HG02759 (cell line): ENCODE results near the gene GHR.
A peak's percentile ranks its signal among the peaks of the same experiment; 100 is the strongest.

ENCODE experiments used
- ATAC-seq: cut with Tn5 transposase; IDR thresholded peaks from one replicate; pipeline ENCODE4 v1.9.1; 2021; ENCODE audit warnings: mild to moderate bottlenecking, moderate library complexity; ENCODE audit not compliant: unreplicated experiment

GHR gene

DNA sequence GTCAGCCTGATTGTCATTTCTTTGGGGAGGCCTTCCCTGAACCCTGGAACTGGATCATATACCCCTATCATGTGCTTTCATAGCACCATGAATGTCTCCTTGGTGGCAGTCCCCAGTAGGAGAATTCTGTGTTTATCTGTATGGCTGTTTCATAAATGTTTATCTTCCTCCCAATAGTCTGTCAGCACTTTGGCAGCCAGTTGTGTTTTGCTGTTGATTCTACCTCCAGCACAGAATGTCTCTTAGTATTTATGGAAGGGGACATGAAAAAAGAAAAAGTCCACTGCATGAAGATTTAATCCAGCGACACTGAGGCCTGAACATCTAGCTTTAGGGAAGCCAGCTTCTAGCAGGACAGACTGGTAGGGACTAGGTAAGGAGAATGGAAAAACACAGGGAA is 38.3 kb downstream of the GHR start:
- ATAC-seq = no peak

DNA sequence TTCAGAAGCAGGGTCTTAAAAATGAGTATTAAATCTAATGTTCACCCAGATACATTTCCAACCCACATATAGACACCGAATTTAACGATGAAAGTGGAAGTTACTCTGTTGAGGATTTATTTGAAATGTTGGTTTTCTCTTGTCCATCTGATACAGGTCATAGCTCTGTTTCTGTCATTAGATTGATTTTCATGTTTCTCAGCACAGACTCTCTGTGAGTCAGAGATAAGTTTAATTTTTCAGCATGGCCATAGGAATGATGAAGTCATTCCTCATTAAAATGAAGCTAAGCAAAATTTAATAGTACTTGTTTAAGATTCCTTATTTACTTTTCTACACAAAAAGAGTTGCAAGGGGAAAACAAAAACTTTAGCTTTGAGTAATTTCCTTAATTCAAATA is 38.8 kb downstream of the GHR start:
- no peak for ATAC-seq

DNA sequence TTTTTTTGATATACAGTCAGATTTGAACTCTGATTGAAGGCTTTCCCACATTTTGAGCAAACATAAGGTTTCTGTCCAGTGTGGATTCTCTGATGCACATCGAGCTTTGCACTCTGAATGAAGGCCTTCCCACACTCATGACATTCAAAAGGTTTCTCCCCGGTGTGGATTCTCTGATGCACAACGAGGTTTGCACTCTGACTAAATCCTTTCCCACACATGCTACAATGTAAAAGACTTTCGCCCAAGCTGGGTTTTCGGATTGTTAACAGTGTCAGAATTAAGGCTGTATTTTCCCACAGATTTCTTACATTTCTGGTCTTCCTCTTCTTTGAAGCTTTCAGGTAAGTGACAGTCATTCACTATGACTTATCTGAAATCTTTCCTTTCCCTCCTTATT is 44.3 kb downstream of the GHR start:
- ATAC-seq = no peak

DNA sequence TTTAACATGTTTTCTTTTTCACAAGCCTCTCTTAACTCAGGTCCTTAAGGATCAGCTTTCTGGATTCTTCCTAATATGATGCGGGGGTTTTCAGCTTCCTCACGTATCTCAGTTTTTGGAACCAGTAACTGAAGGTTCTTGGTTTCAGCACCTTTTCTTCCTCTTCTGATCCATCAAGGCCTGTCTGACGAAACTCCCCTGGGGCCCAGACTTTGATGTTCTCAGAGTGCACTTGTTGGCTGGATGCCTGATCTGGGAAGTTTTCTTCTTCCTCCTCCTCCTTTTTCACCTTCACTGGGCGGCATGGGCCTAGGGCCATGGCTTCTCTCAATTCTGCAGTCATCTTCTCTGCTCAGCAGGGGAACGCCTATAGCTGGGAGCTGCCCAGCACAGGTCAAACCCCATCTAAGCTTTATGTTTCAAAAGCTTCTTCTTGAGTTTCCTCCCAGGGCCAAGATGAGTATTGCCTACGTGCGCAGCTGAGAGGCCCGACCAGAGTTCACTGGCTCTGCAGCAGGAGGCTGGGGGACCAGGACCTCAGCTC is 44.8 kb downstream of the GHR start:
- ATAC-seq = no peak

DNA sequence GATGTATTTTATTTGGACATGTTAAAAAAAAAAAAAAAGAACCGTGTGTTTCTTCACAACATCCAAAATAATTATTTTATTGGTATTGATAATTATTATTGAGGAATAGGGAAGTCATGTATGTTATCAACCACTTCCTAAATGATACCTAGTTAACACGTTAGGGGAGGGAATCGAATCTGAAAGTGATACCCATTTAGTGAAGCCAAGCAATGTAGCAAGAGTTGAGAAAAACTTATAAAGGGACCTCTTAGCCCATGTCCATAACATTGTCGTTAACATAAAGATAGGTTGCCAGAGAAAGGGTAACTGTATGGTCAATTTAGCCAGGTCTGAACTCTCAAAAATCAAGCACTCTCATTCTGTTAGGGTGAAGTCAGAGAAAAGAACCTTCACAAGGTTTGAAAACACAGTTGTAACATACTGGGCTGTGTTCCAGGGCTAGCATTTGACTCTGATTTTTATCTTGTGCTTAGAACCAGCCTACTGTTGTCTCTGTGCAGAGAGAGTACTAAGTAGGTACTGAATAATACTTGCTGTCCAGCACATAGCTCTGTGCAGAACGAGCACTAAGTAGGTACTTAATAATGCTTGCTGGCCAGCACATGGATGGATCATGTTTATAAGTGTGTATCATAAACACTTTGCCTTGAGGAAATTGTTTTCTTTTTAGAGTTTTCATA is 60.4 kb downstream of the GHR start:
- peak; percentile 68 for ATAC-seq

DNA sequence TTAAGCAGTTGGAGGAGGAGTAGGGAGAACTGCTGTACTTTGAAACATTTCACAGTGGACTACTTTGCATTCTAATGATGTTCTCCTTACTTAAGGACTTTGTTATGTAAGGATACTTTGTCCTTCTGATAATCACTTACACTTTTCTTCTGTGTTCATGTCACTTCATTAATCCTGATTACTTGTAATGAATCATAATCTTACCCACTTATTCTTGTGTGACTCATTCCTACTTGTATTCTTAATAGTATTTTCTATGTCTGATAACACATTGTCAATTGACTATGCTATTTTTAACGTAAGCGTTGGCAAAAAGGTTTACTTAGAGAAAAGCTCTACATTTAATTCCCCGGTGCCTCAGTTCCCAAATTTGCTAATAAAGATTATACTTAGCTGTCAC is 63.8 kb downstream of the GHR start:
- ATAC-seq = no peak

DNA sequence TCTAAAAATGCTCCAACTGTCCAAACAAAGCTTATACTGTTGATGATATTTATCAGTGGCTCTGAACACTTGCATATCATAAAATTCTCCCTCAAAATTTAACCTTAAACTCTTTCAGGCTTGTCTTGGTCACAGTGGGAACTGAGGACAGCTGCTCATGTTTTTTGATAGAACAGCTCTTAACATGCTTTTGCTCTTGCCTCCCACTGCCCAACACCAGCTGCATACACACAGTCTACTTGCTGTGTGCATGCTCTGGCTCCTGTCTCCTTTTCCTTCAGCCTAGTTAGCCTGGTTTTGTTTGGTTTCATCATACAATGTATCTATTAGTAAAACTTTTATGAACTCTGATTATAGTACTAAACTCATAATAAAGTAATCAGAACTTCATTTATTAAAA is 64.6 kb downstream of the GHR start:
- no peak for ATAC-seq

DNA sequence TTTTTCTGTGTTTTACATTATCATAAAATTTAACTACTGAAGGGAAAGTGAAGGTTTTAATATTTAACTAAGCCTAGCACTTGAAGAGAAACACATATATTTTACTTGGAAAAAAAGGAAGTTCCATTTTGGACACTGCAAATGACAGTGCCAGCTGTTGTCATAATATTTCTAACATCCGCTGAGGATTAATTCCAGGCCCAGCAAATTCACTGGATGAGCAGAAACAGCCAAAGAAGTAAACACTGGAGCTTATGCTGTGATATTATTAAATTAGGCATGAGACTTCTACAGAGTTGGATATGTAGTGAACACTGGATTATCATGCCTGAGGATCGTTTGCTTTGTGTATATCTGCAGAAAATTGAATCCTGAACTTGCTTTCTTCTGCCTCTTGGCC is 67.6 kb downstream of the GHR start:
- ATAC-seq = no peak

DNA sequence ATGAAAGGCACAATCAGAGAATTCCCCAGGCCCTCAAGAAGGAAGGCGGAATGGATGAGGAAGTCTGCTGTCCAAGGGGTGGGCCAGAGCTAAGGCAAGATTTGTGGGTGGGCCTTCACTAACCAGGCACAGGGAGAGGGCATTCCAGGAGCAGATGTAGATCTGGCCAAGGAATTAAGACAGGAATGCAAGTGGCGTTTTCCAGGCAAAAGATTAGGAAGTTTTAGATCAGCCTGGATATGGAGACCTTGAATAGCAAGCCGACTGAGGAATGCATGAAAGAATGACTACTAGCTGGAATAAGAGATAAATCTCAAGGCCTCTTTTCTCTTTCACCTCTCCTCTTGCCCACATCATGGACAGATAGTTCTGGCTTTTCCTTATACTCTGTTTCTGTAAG is 68.5 kb downstream of the GHR start:
- no peak for ATAC-seq

DNA sequence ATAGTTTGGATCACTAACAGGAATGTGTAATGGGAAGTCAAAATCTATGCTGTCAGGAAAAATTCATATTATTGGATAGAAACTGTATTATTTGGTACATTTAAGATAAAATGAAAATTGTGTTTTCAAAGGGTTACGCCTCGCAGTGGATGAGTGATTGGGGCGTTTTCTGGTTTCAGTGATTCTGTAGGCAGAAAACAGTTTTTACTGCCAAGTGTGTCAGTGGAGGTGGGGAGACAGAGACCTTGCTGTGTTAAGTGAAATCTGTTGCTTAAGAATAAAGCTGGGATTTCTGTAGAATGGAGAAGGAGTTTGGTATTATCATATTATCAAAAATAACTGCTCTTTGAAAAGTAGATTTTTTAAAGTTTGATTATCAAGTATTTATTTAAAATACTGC is 69.7 kb downstream of the GHR start:
- ATAC-seq = no peak

DNA sequence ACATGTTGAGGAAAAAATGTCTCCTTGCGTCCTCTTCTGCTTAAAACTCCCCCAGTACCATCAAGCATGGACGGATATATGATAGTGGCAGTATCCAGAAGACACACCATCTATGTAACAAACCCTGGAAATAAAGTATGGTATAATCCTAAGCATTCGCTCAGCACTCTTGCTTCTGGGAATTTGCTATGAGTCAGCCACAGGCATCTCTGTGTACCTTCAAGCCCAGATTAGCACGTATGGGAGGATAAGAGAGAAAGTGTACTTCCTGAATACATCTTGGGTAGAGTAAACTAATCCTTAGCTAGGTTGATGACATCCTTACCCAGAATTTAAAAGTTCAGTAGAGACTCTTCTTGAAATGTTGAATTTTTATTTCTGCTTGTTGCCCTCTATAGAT is 71.2 kb downstream of the GHR start:
- no peak for ATAC-seq

DNA sequence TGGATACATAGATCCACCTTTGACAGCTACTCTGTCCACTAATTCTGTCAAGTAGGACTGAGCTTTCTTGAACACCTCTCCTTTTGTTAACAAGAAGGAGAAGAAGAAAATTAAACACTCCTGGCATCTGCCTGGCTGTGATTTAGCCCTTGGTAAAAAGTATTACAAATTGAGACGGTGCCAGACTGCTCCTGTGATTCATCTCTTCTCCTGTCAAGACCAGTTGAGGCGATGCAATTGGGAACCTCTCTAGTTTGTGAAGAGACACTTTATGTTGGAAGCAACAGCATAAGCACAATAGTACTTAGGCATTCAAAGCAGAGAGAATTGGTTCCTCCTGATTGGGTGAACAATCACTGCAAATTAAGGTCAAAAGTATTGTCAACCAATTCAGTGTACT is 72.7 kb downstream of the GHR start:
- no peak for ATAC-seq

DNA sequence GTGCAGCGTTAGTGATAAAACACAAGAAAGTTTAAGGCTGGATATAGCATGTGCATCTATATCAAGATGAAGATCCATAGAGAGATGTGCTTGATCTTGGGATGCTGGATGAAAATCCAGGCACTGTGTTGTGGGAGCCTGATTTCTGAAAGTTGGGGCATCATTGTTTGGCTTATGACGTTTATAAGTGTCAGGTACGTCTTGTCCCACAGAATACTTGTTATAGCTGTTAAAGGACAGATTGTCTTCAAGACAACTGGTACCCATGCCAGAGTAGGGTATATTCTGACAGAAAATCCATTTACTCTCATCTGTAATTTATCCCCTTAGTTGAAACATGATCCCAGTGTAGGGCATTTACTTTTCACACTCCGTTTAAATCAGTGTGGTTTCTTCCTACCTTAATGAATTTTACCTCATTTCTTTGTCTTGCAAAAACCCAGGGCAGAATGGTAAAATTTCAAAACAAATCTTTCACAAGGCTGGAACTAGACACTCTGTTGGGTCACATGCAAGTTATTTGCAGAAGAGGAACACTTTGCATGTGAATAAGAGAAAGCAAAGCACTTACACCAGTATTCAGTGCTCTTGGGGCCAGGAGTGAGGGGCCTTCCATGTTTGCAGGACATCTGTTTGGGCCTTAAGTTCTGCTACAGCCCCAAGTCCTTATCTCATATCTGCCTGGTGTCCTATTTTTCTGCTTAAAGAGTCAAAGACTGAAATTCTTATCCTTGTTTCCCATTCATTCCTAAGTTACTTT is 73.3 kb downstream of the GHR start:
- ATAC-seq = no peak

DNA sequence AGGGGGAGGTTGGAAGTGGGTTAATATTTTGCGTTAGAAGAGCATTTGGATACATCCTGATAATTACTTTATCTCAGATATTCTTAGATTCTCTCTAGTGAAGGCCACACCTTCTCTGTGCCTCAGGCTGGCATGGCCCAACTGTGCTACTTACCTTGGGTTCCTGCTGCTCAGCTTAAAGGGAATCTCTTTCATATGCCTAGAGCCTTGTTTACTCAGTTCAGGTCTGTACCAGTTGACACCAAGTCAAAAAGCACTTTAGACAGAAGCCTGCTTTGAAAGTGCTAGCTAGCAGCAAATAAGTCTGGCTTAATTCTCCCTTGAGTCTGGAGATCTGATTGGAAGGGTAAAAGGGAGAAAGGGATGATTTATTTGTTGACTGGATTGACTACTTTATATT is 74.8 kb downstream of the GHR start:
- ATAC-seq = no peak

DNA sequence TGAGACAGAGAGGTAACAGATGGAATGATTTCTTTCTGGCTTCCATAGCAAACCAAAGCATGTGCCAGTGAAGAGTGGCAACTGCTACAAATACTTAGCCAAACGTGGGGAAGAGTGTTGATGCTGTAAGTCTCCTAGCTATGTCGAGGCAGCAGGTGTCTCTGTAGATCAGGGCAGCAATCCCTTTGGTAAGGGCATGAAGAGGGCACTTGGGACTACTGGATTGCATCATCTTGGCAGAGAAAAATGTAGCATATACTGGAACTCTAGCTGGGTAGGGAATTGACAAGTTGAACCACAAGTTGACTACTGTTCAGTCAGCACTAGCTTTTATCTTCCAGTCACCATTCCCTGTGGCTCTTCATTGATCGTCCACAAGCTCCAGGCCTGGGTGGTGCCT is 75.8 kb downstream of the GHR start:
- no peak for ATAC-seq

DNA sequence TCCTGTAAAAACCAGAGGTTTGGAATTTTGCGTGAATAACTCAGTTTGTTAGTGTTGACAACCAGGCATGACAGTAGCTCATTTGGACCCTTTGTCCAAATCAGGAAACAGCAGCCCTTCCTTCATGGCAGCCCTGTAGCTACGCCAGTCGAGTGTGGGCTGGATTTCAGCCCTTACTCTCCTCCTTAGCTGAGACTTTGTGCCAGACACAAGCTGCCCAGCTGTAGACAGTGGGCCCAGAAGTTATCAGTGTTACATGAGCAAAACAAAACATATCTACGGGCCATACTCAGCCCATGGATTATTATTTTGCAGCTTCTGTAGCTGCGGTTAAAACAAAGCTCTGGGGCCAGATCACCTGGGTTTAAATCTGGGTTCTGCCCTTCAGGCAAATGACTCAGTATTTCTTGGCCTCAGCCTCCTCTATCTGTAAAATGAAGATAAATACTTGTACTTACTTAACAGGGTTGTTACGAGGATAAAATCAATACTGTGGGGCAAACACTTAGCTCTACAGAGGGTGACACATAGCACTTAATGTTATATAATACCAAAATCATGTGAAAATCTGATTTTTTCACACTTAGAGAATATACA is 76.9 kb downstream of the GHR start:
- ATAC-seq = no peak

DNA sequence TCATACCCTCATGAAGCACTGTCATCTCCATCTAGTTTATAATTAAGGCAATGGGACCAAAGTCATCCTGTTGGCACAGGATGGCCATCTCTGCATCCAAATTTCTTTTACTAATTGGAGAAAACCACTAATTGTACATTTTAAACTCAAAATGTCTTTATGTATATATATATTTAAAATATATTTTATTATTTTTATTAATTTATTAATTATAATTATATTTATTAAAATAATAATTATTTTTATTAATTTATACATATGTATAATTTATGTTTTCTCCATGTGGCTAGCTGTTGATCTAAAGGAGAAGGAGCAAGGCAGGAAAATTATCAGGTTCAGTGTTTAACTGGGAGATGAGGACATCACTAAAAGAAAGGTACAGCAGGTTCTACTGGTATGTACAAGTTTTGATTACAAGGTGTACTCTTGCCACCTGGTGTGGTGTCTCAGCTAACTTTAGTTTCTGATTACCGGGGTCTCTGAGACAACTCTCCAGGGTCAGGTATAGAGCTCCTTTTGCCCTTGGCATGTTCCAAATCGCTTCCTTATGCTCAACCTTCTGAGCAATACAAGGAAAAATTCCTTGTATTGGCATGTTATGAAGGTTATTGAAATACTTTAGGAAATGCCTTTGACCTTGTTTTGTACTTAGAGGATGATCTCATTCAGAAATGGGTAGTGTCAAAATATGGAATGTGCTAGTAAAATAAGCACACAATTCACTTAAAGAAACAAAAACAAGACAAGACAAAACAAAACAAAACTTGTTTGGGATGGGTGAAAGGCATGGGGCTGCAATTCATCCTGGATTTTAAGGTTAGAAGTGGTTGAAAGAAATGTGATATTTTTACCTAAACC is 79.6 kb downstream of the GHR start:
- no peak for ATAC-seq

DNA sequence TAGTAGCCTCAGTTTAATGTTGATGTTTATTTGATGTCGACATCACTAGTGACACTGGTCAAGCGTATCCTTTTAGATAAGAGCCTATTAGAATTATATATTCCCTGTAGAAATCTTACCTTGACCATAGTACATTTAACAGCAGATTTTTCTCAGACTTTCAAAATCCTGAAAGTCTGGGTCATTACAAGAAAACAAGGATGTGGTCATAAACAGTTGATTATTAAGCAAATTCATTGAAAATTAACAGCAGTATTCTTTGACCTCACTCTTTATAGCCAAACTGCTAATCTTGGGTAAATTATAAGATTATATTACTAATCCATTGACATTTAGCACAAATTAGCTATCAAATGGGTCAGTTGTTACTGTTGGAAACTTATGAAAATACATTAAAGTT is 83.4 kb downstream of the GHR start:
- no peak for ATAC-seq

DNA sequence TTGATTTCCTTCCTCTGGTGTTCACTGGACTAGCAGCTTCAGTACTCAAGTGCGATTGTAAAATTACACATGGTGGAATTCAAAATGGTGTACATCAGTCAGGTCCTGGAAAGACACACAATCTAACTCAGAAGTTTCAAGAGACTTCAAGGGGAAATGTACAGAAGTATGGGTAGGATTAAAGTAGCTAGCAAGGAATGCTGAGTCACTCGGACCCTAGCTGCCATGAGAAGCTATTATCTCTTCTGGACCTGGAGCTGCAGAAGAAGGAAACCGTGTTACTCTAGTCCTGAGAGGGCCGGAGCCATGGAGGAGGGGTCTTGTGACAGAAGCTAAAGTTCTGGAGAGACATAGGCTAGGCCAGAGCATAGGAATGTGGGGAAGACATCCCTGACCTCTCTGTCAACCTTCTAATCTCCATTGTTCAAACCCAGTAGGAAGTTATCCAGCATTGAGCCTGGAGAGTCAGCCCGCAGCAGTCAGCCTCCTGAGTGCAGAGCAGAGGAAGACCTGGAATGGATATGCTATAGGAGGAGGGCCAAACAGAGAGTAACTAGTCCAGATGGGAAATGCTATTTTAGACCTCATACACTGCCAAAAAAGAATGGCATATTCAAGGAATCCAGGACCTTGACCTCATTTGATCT is 84.3 kb downstream of the GHR start:
- no peak for ATAC-seq

DNA sequence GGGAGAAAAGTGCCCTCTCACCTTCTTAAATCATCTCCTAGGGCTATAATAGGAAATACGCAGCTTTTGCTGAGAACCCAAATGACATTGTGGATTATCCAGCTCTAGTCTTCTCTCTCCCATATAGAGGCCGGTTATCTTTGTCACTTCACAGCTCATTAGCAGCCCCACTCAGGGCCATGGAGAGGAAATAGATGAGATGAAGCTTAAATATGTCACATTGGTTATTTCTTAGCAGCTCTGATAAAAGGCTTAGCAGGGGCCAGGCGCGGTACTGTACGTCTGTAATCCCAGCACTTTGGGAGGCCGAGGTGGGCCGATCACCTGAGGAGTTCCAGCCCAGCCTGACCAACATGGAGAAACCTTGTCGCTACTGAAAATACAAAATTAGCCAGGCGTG is 90.0 kb downstream of the GHR start:
- ATAC-seq = no peak

DNA sequence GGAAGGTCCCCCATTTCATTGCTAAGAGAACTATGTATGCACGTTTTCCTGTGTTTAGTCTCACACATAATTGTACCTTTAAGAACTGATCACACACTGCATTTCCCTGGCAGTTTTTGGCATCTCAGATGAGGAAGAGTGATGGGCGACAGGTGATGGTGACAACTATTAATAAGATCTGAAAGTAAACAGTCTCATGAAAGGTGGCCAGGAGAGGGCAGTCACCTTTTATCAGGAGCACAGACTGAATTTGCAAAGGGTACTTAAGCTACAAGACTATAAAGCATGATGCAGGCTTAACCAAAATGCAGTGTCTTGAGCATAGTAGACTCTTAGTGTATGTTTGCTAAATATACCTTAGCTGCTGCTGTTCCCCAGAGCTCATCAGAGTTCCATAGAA is 91.5 kb downstream of the GHR start:
- no peak for ATAC-seq
